ENCODE measurements around the gene OTOP1.

DNA sequence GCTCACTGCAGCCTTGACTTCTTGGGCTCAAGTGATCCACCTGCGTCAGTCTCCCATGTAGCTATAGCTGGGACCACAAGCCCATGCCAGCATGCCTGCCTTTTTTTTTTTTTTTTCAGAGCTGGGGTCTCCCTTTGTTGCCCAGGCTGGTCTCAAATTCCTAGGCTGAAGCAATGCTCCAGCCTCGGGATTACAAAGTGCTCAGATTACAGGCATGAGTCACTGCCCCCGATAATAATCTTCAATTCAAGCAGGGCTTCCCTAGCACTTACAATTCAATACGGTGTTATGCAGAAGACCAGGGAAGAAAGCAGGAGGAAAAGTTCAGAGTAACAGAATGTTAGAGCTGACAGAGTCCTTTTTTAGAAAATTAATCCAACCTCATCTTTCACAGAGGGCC, 26.1 kb downstream of the OTOP1 start:
- TF ChIP-seq, protein P1, sequence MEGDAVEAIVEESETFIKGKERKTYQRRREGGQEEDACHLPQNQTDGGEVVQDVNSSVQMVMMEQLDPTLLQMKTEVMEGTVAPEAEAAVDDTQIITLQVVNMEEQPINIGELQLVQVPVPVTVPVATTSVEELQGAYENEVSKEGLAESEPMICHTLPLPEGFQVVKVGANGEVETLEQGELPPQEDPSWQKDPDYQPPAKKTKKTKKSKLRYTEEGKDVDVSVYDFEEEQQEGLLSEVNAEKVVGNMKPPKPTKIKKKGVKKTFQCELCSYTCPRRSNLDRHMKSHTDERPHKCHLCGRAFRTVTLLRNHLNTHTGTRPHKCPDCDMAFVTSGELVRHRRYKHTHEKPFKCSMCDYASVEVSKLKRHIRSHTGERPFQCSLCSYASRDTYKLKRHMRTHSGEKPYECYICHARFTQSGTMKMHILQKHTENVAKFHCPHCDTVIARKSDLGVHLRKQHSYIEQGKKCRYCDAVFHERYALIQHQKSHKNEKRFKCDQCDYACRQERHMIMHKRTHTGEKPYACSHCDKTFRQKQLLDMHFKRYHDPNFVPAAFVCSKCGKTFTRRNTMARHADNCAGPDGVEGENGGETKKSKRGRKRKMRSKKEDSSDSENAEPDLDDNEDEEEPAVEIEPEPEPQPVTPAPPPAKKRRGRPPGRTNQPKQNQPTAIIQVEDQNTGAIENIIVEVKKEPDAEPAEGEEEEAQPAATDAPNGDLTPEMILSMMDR (IDR thresholded peaks at IDR 0.05) = no peak
- TF ChIP-seq POLR2A (IDR thresholded peaks at IDR 0.05) (no peak), POLR2AphosphoS5 (IDR thresholded peaks at IDR 0.05) (no peak), EP300 (IDR thresholded peaks at IDR 0.05; ENCODE audit: low read depth) (no peak)

Data from transverse colon (tissue), 4 donors.